Endometrial microvascular endothelial cells (primary cell): ENCODE results near the gene PPP1R37. TPM values are rescaled to one million over a fixed set of nuclear protein-coding genes. Genes with fewer than 3 reads are reported as not detected.

ENCODE experiments used
- in situ Hi-C: cut with HindIII; loops from 2 replicates; pipeline ENCODE4 v1.10.0; 2017; ENCODE audit warnings: low sequenced_read_pairs, low pct_unique_long_range_greater_than_20kb; ENCODE audit errors: inconsistent ontology term
- total RNA-seq: library from RNA; depleted of rRNA; stranded (reverse); fragments of >200 nt; gene quantifications from one replicate; pipeline ENCODE4 v1.2.3, GENCODE V29; 2015; ENCODE audit errors: inconsistent ontology term

Gene PPP1R37
- total RNA-seq, 1 donor from 2014 or later = 28.2 TPM

DNA sequence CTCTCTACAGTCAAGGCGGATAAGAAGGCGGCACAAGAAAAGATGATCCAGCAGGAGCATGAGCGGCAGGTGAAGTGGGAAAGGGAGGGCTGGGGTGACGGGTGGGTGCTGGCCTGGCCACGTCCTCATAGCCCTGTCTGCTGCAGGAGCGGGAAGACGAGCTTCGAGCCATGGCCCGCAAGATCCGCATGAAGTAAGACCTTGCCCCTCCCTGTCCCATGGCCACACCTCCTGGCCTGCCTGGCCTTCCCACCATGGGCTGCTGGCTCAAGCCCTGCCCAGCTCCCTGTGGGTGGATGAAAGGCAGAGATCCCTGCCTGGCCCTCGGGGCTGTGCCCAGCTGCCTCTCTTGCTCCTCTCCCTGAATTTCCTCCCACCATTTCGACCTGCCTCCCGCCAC, 23.9 kb upstream of the PPP1R37 start:
- in situ Hi-C loops = no loop called here

DNA sequence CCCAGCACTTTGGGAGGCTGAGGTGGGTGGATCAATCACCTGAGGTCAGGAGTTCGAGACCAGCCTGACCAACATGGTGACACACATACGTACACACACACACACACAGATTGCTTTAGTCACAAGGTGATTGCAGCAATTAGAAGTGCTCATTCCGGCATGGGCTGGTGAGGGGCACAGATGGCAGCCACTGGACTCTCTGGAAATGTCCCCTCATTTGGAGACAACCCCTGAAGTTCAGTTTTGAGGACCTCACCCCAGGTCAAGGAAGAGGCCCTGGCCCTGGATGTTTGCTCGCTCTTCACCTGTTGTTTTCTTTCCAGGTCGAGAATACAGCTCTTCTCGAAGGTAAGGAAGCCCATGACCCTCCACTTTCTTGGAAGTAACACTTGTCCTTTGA, 22.8 kb upstream of the PPP1R37 start:
- in situ Hi-C loops = no loop called here

GRCh38 chr19:45070861-45071544, 22.0 kb upstream of the PPP1R37 start:
- in situ Hi-C loops = no loop called here

GRCh38 chr19:45071545-45071938, 21.4 kb upstream of the PPP1R37 start:
- in situ Hi-C loops = no loop called here

DNA sequence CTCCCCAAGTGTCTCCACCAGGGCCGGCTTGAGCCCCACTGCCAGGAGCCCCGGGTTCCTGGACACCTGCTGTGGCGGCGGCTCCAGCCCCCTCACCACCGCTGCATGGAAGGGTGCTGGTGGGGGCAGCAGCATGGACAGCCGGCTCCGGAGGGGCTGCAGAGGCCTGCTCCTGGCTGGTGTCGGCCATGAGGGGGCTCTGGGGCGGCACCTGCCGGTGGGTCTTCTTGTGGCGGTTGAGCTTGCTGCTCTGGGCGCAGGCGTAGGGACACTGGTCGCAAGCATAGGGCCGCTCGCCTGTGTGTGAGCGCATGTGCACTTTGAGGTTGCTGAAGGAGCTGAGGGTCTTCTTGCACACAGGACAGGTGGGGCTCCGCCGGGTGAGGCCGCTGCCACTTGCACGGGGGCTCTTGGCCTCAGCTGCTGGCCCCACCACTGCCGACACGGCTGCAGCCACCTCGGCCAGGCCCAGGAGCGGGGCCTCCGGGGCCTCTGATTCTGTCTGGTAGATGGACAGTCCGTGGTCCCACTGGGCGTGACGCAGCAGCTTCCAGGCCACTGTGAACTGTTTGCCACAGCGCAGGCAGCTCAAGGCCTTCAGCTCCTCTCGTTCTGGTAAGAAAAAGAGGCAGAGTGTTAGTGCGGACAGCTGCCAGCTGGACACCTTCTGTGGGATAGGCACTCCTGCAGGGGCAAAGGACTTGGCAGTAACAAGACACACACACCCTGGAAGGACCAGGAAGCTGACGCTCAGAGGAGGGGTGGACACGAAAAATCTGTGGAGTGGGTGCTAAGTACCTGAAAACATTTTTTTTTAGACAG, 20.8 kb upstream of the PPP1R37 start:
- in situ Hi-C loops = no loop called here

GRCh38 chr19:45074744-45075300, 18.2 kb upstream of the PPP1R37 start:
- in situ Hi-C loops = no loop called here

DNA sequence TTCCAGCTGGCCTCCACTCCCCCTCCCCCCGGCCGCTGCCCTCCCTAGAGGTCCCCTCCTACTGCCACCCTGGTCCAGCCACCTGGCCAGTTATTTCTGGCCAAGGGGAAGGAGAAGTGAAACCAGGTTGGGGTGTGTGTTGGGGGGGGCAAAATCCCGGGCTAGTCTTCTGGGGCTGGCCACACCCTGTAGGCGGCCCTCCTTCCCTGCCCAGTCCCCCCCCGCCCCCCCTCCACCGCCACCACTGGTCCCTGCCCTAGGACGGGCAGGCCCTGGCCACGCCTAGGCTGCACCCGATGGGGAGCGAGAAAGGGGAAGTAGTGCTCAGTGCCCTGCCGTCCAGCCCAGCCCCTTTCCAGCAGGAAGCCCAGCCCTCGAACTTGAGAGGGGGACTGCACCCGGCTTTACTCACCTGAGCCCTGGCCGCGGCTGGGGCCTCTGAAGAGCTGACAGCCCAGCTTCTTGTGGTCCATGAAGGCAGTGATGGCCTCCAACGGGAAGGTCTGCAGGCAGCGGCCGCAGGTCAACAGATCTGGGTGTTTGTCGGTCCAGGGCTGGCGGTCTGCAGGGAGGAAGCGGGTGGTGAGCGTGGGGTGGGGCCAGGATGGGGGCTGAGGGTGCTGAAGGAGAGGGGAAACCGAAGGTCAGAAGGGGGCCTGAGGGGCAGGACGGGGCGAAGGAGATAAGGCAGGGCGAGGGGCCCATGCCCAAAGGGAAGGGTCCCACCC, 17.5 kb upstream of the PPP1R37 start:
- in situ Hi-C loops = no loop called here

DNA sequence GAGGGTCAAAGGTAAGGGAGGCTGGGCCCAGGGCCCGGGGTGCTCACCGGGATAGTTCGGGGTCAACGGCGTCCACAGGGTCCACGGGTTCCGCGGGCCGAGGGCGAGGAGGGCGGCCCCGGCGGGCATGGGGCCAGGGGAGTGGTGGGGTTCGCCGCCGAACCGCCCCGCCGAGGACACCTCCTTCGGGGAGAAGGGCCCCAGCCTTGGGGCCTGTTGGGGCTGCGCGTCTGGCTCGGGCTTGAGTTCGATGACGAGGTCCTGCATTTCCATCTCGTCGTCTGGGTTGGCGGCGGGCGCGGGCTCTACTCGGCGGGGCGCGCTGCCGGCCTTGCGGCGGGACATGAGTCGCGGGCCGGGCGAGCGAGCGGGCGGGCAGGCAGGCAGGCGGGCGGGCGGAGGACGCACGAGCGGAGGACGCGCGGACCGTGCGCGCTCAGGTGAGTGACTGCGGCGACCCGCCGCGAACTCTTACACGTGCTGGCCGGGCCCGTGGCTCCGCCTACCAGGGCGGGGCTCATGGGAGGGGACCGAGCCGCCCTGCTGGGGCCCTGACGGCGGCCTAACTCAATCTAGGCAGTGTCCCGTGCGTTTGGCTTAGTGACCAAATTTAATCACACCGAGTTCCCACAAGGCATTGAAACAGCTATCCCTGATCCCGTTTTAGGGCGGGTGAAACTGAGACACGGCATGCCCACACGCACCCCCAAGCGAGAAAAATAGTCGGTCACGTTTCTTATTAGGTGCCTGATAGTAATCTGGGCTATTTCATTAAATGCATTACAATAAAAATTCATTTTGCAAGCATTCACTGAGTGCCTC, 16.7 kb upstream of the PPP1R37 start, which contains the start of gene ZNF296:
Gene ZNF296, minus strand, starts transcription at position 450 of the 822 bp plus-strand sequence. Its CDS starts 105 bp downstream, at position 345.
- in situ Hi-C loops = no loop called here

DNA sequence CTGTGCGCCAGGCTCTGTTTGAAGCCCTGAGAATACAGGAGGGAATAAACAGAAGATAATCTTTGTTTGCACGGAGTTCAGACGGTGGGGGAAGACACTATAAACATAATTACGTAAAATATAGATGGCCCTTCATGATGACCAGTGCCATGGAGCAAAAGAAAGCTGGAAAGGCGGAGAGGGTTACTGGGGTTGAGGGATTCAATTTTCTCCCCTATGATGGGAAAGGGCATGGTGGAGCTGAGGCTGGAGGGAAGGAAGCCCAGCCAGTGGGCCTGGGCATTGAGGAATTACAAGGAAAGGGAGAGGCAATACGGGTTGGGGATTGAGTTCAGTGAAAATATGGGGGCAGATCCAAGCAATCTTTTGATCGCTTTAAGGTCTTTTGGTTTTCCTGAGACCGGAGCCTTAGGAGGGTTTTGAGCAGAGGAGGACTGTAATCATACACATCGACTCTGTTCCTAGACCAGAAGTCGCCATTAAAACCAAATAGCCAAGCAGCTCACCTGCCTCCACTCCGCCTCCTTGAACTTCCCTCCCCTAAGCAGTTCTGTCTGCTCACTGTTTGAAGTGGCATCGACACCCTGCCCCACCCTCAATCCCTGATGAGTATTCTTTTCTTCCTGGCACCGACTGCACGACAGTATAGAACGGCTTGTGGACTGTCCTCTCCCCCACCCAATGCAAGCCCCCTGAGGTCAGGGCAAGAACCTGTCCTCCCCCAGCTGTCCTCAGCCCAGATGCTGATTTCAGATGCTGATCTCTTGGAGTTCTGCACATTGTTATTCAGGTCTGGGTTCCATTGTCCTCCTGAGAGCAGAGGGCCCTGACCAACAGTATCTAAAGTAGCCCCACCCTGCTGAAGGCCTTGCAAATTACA, 15.9 kb upstream of the PPP1R37 start:
- in situ Hi-C loops = no loop called here

DNA sequence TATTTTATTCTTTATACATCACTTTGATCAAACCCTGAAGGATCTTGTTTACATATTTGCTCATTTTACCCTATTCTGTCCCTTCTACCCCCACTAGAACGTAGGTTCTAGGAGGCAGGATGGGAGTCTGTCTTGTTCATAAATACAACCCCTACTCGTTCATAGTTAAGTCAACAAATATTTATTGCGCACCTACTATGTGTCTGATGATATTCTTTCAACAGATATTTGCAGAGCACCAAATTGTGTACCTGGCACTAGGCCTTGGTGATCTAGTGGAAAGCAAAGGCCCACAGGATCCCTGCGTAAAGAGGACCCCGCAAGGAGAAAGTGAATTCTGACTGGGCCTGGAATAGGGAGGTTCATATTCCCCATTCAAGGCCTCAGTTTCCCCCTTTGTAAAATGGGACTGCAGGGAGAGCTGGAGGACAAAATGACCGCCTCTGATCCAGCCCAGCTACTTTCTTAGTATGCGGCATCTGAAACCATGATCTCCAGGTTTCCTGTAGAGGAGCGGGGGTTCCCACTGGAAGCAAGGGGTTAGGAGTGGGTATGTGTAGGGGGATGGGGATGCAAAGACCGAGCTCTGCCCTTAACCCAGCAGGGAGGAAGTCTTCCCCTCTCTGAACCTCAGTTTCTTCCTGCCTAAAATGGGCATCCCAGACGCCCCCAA, 14.5 kb upstream of the PPP1R37 start:
- in situ Hi-C loops = no loop called here

DNA sequence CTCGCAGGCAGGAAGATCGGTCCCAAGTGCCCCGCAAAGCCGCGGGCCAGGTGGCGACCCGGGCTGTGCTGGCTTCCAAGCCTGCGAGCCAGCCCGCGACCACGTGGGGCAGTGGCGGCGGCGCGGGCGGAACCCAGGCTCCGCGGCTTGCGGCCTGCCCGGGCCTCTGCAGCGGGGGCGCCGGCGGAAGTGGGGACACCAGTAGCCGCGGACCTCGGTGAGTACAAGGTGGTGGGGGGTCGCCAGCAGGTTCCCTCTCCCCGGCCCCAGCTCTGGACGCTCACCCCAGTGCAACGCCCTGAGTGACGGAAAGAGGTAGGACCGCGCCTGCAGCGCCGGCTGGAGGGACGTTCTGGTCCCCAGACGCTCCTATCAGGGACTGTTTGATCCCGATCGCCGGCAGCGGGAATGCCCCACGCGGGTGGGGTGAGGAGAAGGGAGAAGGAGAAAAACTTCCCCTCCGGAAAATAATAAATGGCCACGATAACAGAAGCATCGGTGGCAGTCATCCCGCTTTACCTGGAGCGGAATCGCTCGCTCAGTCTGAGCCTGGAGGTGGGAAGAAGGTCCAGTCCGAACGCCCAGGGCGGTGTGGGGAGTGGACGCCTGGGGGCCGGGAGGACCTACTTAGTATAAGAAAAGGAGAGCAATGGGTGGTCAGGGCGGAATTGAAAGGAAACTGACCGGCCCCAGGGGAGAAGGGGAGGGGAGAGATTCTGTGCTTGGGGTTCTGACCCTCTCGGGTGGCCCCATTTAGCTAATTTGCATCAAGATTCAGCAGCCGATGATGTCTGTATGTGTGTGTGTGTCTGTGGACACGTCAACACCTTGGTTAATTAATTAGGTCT, 13.7 kb upstream of the PPP1R37 start, which contains the start of gene GEMIN7:
Gene GEMIN7, plus strand, starts transcription at position 198 of the 848 bp plus-strand sequence. CDS start 10,855 bp downstream, outside the sequence.
- in situ Hi-C loops = no loop called here

DNA sequence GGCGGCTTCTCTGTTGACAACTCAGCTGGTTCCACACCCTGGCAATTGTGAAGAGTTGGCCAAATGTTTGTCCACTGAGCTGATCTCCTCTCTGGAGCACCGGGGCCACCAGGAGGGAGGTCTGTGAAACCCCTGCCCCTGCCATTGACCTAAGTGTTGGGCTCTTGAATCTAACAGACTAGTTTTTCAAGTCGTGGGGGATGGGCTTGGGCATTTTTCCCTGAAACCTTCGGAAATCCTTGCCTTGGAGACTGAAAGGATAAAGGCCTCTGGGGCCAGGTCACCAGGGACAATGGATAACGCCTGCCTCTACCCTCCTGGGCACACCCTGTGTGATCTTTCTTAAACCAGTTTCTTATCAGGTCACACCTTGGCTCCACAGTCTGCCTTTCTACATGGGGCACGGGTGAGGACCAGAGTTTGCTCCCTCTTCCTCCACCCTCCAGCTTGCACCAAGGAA, 13.0 kb upstream of the PPP1R37 start:
- in situ Hi-C loops = no loop called here

DNA sequence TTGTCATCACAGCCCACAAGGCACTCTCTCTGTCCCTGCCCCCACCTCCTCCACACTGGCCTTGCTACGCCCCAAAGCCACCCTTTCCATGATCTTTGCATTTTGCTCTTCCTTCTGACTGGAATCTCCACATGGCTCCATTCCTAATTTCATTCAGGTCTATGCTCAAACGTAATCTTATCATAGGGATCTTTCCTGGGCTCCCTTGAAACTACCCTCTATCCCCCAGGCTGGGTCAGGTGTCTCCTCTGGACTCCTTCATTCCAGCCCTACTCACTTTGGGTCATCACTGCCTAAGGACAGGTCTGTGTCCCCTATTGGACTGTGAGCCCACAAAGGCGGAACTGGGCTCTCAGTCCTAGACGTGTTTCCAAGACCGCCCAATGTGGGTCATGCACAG, 10.8 kb upstream of the PPP1R37 start:
- in situ Hi-C loops = no loop called here

GRCh38 chr19:45086480-45086879, 6.5 kb upstream of the PPP1R37 start:
- in situ Hi-C loops = no loop called here

GRCh38 chr19:45087531-45087930, 5.4 kb upstream of the PPP1R37 start:
- in situ Hi-C loops = no loop called here

DNA sequence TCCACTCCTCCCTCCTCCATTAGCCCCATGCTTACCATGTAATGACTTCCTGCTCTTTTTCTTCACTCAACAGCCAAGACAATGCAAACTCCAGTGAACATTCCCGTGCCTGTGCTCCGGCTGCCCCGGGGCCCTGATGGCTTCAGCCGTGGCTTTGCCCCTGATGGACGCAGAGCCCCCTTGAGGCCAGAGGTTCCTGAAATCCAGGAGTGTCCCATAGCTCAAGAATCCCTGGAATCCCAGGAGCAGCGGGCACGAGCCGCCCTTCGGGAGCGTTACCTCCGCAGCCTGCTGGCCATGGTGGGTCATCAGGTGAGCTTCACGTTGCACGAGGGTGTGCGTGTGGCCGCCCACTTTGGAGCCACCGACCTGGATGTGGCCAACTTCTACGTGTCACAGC, 2.9 kb upstream of the PPP1R37 start:
- in situ Hi-C loops = no loop called here
